GM12878 (cell line): ENCODE data around the gene RSRC1.

ENCODE experiments used
- BMI1 ChIP-seq: fragments of 450-650 bp; IDR thresholded peaks from 2 replicates; pipeline ENCODE4 v1.6.1; 2016; ENCODE audit warnings: mild to moderate bottlenecking, moderate library complexity, borderline replicate concordance
- CHD2 ChIP-seq: IDR thresholded peaks from 2 replicates; pipeline ENCODE4 v1.6.1; 2011; ENCODE audit warnings: low read depth, low read length, improper control_type of control experiment, borderline replicate concordance
- CTCF ChIP-seq, 3 experiments: IDR thresholded peaks in 2 of 3; conservative IDR thresholded peaks in 1 of 3; 2 replicates each; pipeline ENCODE4 v1.5.1; 2011; ENCODE audit warnings: low read depth in 3 of 3, low read length in 3 of 3, mild to moderate bottlenecking in 3 of 3, control low read depth in 2 of 3, moderate library complexity in 2 of 3, inconsistent platforms in 1 of 3, mixed read lengths in 1 of 3; ENCODE audit not compliant: control insufficient read depth in 2 of 3, insufficient read depth in 1 of 3; ENCODE audit errors: extremely low read depth in 1 of 3
- EP300 ChIP-seq, 2 experiments: fragments of 150-350 bp in 1 of 2; IDR thresholded peaks; 2 replicates each; pipeline ENCODE4 v1.6.1; 2011 to 2012; ENCODE audit warnings: low read depth in 2 of 2, low read length in 2 of 2, borderline replicate concordance in 1 of 2, improper control_type of control experiment in 1 of 2, inconsistent platforms in 1 of 2; ENCODE audit not compliant: control insufficient read depth in 1 of 2
- EZH2 ChIP-seq: IDR thresholded peaks from 2 replicates; pipeline ENCODE4 v1.6.1; 2012; ENCODE audit warnings: low read depth, mild to moderate bottlenecking, control low read depth, inconsistent platforms, low read length, borderline replicate concordance; ENCODE audit not compliant: control insufficient read depth
- MTA3 ChIP-seq: IDR thresholded peaks from 2 replicates; pipeline ENCODE4 v1.6.1; 2012; ENCODE audit warnings: low read length, inconsistent platforms, borderline replicate concordance
- POLR2AphosphoS5 ChIP-seq: IDR thresholded peaks from 2 replicates; pipeline ENCODE4 v1.6.1; 2011; ENCODE audit warnings: mild to moderate bottlenecking, low read length, inconsistent platforms
- RCOR1 ChIP-seq: conservative IDR thresholded peaks from 2 replicates; pipeline ENCODE4 v1.6.1; 2012; ENCODE audit warnings: low read depth, low read length, improper control_type of control experiment
- YY1 ChIP-seq: IDR thresholded peaks from 2 replicates; pipeline ENCODE4 v1.6.1; 2011; ENCODE audit warnings: low read depth, mild to moderate bottlenecking, low read length
- ZBED1 ChIP-seq: IDR thresholded peaks from 2 replicates; pipeline ENCODE4 v1.6.1; 2016; ENCODE audit warnings: borderline replicate concordance
- ZNF592 ChIP-seq: fragments of 450-650 bp; IDR thresholded peaks from 2 replicates; pipeline ENCODE4 v1.6.1; 2017; ENCODE audit warnings: mild to moderate bottlenecking, moderate library complexity

DNA sequence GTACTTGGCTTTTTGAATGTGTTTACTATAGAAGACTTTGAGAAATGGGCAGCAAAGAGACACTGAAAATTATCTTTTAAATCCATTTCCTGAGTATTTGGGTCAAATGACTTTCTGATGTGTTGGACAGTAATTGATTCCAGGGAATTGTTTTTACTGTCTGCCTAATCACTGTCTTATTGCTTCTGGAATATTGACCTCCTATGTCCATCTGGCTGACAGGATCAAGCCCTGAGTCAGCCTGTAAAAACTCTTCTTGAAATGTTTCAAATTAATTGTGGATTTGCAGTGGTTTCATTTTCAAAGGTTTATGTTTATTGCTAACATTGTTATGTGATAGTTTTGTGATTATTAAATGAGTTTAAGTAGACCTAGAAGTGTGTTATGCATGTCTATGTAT lies 410.5 kb downstream of the RSRC1 start:
- no peak for TF ChIP-seq EZH2
- no peak for TF ChIP-seq CTCF (IDR thresholded peaks at IDR 0.05 in 2 of 3, conservative IDR thresholded peaks at IDR 0.05 in 1 of 3; ENCODE audit: control insufficient read depth in 2 of 3, extremely low read depth in 1 of 3, insufficient read depth in 1 of 3, low read depth in 3 of 3, low read length in 3 of 3)
- no peak for TF ChIP-seq RCOR1
- no peak for TF ChIP-seq MTA3
- TF ChIP-seq YY1: no peak
- no peak for TF ChIP-seq BMI1
- no peak for TF ChIP-seq POLR2AphosphoS5
- TF ChIP-seq CHD2: no peak
- TF ChIP-seq ZBED1: no peak
- no peak for TF ChIP-seq EP300 (IDR thresholded peaks at IDR 0.05; ENCODE audit: borderline replicate concordance in 1 of 2, control insufficient read depth in 1 of 2, low read depth in 2 of 2, low read length in 2 of 2)
- TF ChIP-seq ZNF592: no peak
